Activated naive CD4-positive, alpha-beta T cell treated with anti-CD3 and anti-CD28 coated beads, Interleukin-2, amount 50 U/mL, for 16 hours (primary cell): ENCODE data around the gene DRC1.

Experiments used
- DNase-seq: peaks from one replicate; pipeline ENCODE4 v3.0.0-alpha.2; 2020

DRC1 gene

GRCh38 chr2:26480566-26481423 is 79.1 kb downstream of the DRC1 start:
- DNase-seq, result no peak

GRCh38 chr2:26481706-26482105 is 80.0 kb downstream of the DRC1 start:
- no peak for DNase-seq

- no peak for DNase-seq
Observed at GRCh38 chr2:26482211-26483026, 80.7 kb downstream of the DRC1 start.

- no peak for DNase-seq
Observed at GRCh38 chr2:26483027-26483326, 81.3 kb downstream of the DRC1 start.

DNA sequence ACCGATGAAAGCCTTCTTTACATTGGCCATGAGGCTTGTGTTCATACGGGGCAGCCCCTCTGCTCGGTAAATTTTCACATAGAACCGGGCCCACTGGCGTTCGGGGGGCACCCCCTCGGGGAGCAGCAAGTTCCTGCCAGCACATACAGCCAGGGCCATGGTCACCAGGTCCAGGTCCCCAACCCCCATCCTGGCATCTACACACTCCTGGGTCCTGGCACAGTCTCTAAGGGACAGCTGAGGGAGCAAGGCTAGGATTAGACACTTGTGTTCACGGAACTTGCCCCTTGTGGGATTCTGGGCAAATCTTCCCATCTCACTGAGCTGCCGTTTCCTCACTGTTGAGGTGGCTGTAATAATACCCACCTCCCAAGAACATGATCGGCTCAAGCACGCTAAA is 81.8 kb downstream of the DRC1 start:
- DNase-seq, result no peak

- DNase-seq, result no peak
Observed at GRCh38 chr2:26483957-26484565, 82.3 kb downstream of the DRC1 start.

GRCh38 chr2:26484579-26484978 is 82.9 kb downstream of the DRC1 start:
- no peak for DNase-seq

GRCh38 chr2:26485099-26485498 is 83.4 kb downstream of the DRC1 start:
- DNase-seq, result no peak

- no peak for DNase-seq
Observed at GRCh38 chr2:26485725-26486418, 84.2 kb downstream of the DRC1 start.

- no peak for DNase-seq
Observed at GRCh38 chr2:26486789-26487188, 85.1 kb downstream of the DRC1 start.

- DNase-seq, result no peak
Observed at GRCh38 chr2:26487192-26487591, 85.5 kb downstream of the DRC1 start.

DNA sequence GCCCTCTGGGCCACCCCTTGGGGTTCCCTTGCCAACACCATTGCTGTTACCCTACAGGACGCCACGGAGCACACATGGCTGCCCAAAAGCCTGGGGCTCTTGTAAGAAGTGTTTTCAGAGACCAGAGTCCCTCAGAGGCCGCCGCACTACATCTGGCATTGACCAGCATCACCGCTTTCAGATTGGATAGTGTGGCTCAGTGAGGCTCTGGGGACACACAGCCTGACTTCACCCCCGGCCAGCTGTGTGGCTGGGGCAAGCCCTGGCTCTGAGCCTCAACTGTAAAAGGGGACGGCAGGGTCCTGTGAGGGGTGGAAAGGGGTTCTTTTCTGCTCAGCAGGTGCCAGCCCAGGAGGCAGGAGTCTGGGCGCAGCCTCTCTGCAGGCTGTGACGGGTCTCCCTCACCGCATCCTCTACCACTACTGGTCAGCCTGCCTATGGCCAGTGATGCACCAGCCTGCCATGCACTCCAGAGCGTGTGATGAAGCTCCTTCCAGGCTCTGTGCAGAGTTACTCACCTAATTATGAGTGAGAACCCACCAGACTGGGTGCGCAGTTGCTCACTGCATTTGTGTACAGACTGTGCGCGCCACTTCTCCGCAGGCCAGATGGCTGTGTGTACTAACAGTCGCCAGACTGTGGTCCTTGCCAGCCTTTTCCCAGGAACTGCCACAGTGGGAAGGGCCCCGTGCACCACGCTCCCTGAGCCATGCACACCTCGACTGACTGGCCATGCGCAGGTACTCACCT is 86.9 kb downstream of the DRC1 start:
- no peak for DNase-seq

DNA sequence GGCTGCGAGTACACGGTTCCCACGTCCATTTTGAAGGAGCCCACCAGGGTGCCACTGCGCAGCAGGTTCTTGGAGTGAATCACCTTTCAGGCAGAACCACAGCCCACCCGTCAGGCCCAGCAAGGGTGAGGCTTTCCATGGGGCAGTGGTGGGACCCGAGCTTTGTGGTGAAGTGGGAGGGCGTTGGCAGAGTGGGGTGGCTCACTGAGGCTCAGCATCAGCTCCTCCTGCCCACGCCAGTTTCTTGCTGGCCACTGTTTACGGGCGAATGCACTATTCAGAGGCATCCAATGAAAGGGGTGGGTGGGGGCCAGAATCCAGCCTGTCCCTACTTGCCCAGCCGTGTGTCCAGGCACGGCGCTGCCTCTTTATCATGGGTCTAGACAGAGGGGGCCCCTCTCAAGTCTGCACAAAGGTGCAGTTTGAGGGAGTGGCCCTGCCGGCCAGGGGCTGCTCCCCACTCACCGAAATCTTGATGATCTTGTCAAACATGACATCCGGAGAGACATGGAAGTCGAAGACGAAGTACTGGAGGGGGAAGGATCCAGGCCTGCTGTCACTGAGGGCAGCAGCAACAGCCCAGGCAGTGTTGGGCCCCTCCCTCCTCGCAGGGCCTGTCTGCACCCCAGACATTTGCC is 87.6 kb downstream of the DRC1 start:
- no peak for DNase-seq

DNA sequence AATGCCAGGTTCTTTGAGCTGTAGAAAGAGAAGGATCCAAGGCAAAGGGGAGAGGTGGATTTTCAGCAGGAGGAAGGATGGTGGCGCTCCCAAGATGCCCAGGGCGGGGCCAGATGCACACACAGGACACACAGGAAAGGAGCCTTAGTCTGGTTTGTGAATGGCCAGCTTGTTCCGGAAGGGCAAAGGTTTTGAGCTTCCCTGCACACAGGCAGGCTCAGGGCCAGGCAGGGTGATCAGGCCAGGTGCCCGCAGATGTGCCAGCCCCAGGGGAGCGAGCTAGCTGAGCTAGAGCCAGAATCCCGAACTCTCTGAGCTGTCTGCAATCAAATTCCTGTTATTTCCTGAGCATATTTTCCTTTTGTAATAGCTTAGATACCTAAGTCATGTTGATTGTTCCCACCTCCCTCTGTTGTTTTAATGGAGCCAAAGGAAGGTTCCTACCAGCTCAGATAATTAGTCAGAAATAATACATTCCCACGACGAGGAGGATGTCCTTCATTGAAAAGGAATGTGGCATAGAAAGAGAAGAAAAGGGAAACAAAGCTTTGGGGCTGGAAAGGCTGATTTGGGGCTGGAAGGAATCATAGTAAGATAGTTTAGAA is 89.9 kb downstream of the DRC1 start:
- DNase-seq, result no peak

DNA sequence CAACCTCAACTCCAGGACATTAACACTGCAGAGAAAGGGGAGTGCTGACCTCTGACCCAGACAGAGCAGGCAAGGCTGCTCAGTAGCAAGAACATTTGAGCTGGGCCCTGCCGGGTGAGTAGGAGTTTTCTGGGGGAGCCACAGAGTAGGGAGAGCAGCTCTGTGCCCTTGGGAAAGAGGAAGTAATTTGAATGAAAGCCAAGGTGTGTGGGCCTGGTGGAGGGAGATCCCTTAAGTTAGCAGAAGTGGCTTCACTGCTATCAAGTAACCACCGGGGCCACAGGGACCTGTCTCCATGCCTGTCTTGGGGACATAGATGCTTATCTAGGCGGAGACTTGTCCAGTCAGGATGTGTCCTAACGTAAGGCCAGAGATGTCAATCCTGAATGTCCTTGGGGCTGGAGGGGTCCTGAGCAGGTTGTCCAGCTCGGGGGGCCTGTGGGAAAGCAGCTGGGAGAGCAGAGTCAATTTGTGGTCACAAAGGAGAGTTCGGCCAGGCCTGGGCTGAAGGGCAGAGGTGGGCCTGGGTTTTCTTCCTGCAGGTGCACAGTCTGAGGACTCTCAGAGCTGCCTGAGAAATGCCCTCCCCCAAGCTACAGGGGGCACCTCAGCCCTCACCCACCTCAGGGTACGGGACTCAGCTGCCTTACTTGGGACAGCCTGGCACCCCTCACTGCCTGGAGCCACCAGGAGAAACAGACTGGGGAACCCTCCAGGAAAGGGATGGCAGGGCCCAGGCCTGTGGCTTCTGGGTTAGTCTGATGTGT is 91.2 kb downstream of the DRC1 start:
- no peak for DNase-seq

DNA sequence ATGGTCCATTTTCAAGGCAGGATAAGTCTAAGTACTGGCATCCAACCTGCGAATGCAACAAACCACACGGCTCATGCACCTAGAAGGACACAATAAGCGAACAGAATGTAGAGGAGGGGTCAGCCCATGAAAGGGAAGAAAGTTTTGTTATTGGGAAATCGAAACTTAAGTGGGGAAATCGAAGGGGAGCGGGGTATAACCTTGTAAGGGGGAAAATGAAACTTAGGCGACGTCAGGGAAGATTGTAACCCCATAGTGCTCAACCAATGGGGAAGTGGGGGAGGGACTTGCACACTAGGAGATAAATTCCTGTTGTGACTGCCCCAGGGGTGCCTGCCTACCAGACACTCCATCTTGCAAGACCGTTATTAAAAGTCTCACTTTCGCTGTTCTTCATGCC is 91.8 kb downstream of the DRC1 start:
- DNase-seq, result no peak

DNA sequence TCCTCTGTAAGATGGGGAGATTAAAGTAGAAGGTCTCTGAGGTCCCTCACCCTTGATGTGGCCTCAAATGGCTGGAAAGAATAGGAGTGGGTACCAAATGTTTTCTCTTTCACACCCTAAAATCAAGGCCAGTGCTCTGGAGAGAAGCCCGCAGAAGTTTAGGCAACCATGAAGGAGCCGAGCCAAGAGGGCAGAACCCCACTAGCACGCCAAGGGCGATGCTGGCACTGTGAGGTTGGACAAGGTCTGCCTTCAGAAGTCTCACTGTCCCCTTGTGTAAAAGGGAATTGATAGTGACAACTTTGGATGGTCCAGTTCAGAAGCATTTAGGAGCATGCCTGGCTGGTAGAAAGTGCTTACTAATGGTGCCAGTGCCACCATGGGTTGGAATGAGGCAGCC is 92.5 kb downstream of the DRC1 start:
- no peak for DNase-seq

- no peak for DNase-seq
Observed at GRCh38 chr2:26494891-26495290, 93.2 kb downstream of the DRC1 start.

GRCh38 chr2:26495705-26496297 is 94.1 kb downstream of the DRC1 start:
- no peak for DNase-seq

- no peak for DNase-seq
Observed at GRCh38 chr2:26500406-26500805, 98.7 kb downstream of the DRC1 start.
